Fibroblast of lung (primary cell): ENCODE results near the gene CLMN. TPM values are rescaled to one million over a fixed set of nuclear protein-coding genes. Genes with fewer than 3 reads are reported as not detected.

ENCODE experiments used
- DNase-seq, 2 donors: peaks; one replicate each; pipeline versions ENCODE4 v3.0.0 to v3.0.0-alpha.2; 2010; ENCODE audit warnings: low read depth in 2 of 2
- H2AFZ ChIP-seq: 2 replicates; pipeline ENCODE4 v1.5.1; 2012; ENCODE audit warnings: low read length, control low read depth, inconsistent platforms
- H3K27ac ChIP-seq: 2 replicates; pipeline ENCODE4 v1.5.1; 2011; ENCODE audit warnings: low read length, control low read depth; ENCODE audit not compliant: insufficient read depth
- H3K27me3 ChIP-seq: 2 replicates; pipeline ENCODE4 v1.5.1; 2011; ENCODE audit warnings: mild to moderate bottlenecking, low read length; ENCODE audit not compliant: control insufficient read depth, insufficient read depth
- H3K36me3 ChIP-seq: 2 replicates; pipeline ENCODE4 v1.5.1; 2011; ENCODE audit warnings: low read length; ENCODE audit not compliant: control insufficient read depth, insufficient read depth
- H3K4me1 ChIP-seq: 2 replicates; pipeline ENCODE4 v1.5.1; 2011; ENCODE audit warnings: low read length; ENCODE audit not compliant: control insufficient read depth, insufficient read depth; ENCODE audit errors: extremely low read depth
- H3K4me2 ChIP-seq: 2 replicates; pipeline ENCODE4 v1.5.1; 2011; ENCODE audit warnings: low read length, control low read depth; ENCODE audit not compliant: insufficient read depth; ENCODE audit errors: extremely low read depth
- H3K4me3 ChIP-seq, 4 experiments: fragments of 200-600 bp in 1 of 4; sonication (generic) in 1 of 4; replicated peaks in 1 of 4; 2 replicates each; pipeline ENCODE4 v1.5.1; 2011 to 2016; ENCODE audit warnings: low read length in 4 of 4, low read depth in 3 of 4, mild to moderate bottlenecking in 3 of 4, control low read depth in 2 of 4, inconsistent platforms in 1 of 4, mixed read lengths in 1 of 4; ENCODE audit not compliant: insufficient read depth in 1 of 4; ENCODE audit errors: control extremely low read depth in 1 of 4
- H3K79me2 ChIP-seq: 2 replicates; pipeline ENCODE4 v1.5.1; 2012; ENCODE audit warnings: mild to moderate bottlenecking, low read length, inconsistent platforms; ENCODE audit not compliant: control insufficient read depth, insufficient read depth
- H3K9ac ChIP-seq: 2 replicates; pipeline ENCODE4 v1.5.1; 2011; ENCODE audit warnings: mild to moderate bottlenecking, low read length, control low read depth; ENCODE audit not compliant: insufficient read depth
- H3K9me3 ChIP-seq: 2 replicates; pipeline ENCODE4 v1.5.1; 2012; ENCODE audit warnings: low read depth, low read length; ENCODE audit not compliant: control insufficient read depth, insufficient read depth
- H4K20me1 ChIP-seq: 2 replicates; pipeline ENCODE4 v1.5.1; 2011; ENCODE audit warnings: low read length; ENCODE audit not compliant: control insufficient read depth, insufficient read depth; ENCODE audit errors: extremely low read depth
- CTCF ChIP-seq, 2 donors: IDR thresholded peaks in 1 of 2; conservative IDR thresholded peaks in 1 of 2; 1 replicate in 1 of 2; 2 replicates in 1 of 2; pipeline ENCODE4 v1.5.1; 2011 to 2012; ENCODE audit warnings: low read length in 2 of 2, control low read depth in 1 of 2, inconsistent platforms in 1 of 2, low read depth in 1 of 2, mild to moderate bottlenecking in 1 of 2
- EZH2 ChIP-seq: IDR thresholded peaks from 2 replicates; pipeline ENCODE4 v1.5.1; 2012; ENCODE audit warnings: low read length, control low read depth, mild to moderate bottlenecking; ENCODE audit errors: missing control alignments
- polyA plus RNA-seq, 2 donors: library from polyadenylated mRNA; depleted of rRNA in 1 of 2; stranded (reverse) in 1 of 2; unstranded in 1 of 2; fragments of >200 nt; gene quantifications; 2 replicates each; pipeline ENCODE4 v1.2.1, GENCODE V29; 2011 to 2012; ENCODE audit warnings: missing spikeins in 1 of 2
- total RNA-seq: library from RNA; depleted of rRNA; stranded (reverse); fragments of >200 nt; gene quantifications from 2 replicates; pipeline ENCODE4 v1.2.1, GENCODE V29; 2014

Gene CLMN
- total and polyA plus RNA-seq, 2 donors (not counting 1 experiment from before 2014, with no cell fraction given), result 0.83 to 2.7 TPM

- H3K4me1 ChIP-seq, result peaks cover 12% of the 10 kb centered on the region
- no peak overlapping the region for H3K27ac ChIP-seq
- H3K4me3 ChIP-seq, result no peak overlapping the region
- no peaks in the 10 kb centered on the region for H3K9me3 ChIP-seq
- no peaks in the 10 kb centered on the region for H3K79me2 ChIP-seq
- TF ChIP-seq EZH2, result no peak
- no peak for TF ChIP-seq CTCF (conservative IDR thresholded peaks at IDR 0.05 in 1 of 2, IDR thresholded peaks at IDR 0.05 in 1 of 2; ENCODE audit: low read depth in 1 of 2, low read length in 2 of 2)
- no peak overlapping the region for H3K9ac ChIP-seq
- no peak for DNase-seq
- no peaks in the 10 kb centered on the region for H3K27me3 ChIP-seq
- no peaks in the 10 kb centered on the region for H3K36me3 ChIP-seq
- H2AFZ ChIP-seq, result no peak overlapping the region
- no peaks in the 10 kb centered on the region for H4K20me1 ChIP-seq
- no peak overlapping the region for H3K4me2 ChIP-seq
Observed at GRCh38 chr14:95264271-95264973, 55.3 kb downstream of the CLMN start.

- H4K20me1 ChIP-seq, result no peaks in the 10 kb centered on the region
- no peak overlapping the region for H3K4me3 ChIP-seq
- no peak for TF ChIP-seq EZH2
- TF ChIP-seq CTCF (conservative IDR thresholded peaks at IDR 0.05 in 1 of 2, IDR thresholded peaks at IDR 0.05 in 1 of 2; ENCODE audit: low read depth in 1 of 2, low read length in 2 of 2), result no peak
- no peaks in the 10 kb centered on the region for H3K27me3 ChIP-seq
- no peaks in the 10 kb centered on the region for H3K9me3 ChIP-seq
- peaks cover 12% of the 10 kb centered on the region for H3K4me1 ChIP-seq
- no peaks in the 10 kb centered on the region for H3K79me2 ChIP-seq
- H3K9ac ChIP-seq, result no peak overlapping the region
- DNase-seq, result no peak
- no peak overlapping the region for H3K27ac ChIP-seq
- no peak overlapping the region for H2AFZ ChIP-seq
- no peak overlapping the region for H3K4me2 ChIP-seq
- no peaks in the 10 kb centered on the region for H3K36me3 ChIP-seq
Observed at GRCh38 chr14:95263527-95264231, 56.0 kb downstream of the CLMN start.

DNA sequence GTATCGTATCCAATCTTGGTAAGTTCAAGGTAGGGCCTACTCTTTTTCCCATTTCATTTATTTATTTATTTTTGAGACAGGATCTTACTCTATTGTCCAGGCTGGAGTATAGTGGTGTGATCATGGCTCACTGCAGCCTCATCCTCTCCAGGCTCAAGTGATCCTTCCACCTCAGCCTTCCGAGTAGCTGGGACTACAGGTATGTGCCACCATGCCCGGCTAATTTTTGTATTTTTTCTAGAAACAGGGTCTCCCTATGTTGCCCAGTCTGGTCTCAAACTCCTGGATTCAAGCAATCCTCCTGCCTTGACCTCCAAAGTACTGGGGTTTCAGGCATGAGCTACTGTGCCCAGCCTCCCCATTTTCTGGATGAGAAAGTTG, 57.2 kb downstream of the CLMN start:
- Histone ChIP-seq H3K9me3 (no peaks in the 10 kb centered on the region), H3K79me2 (no peaks in the 10 kb centered on the region), H3K9ac (no peak overlapping the region), H3K4me2 (no peak overlapping the region), H4K20me1 (no peaks in the 10 kb centered on the region), H3K4me1 (peaks cover 12% of the 10 kb centered on the region), H3K27ac (no peak overlapping the region), H3K4me3 (no peak overlapping the region), H3K27me3 (no peaks in the 10 kb centered on the region), H2AFZ (no peak overlapping the region), H3K36me3 (no peaks in the 10 kb centered on the region)
- DNase-seq, result no peak
- TF ChIP-seq CTCF (conservative IDR thresholded peaks at IDR 0.05 in 1 of 2, IDR thresholded peaks at IDR 0.05 in 1 of 2; ENCODE audit: low read depth in 1 of 2, low read length in 2 of 2) (no peak), EZH2 (no peak)
